ENCODE data around the gene AZI2. TPM values are rescaled to one million over a fixed set of nuclear protein-coding genes. Genes with fewer than 3 reads are reported as not detected.

Gene AZI2
- total and polyA plus RNA-seq, 9 of the 15 experiments (the other 6 are each of a cell fraction or from before 2014, with no cell fraction given), result 28.5 to 96.3 (median 70.2) TPM

- TF ChIP-seq ARID4B (CRISPR knock-in tag; IDR thresholded peaks at IDR 0.05) (peak; percentile 79), ZNF518B (CRISPR knock-in tag; IDR thresholded peaks at IDR 0.05) (no peak), ZKSCAN8 (CRISPR knock-in tag; IDR thresholded peaks at IDR 0.05) (no peak), SFPQ (IDR thresholded peaks at IDR 0.05; ENCODE audit: low read depth, low read length) (no peak), NCOA1 (IDR thresholded peaks at IDR 0.05; ENCODE audit: low read depth) (peak; percentile 69), ZNF197 (CRISPR knock-in tag; IDR thresholded peaks at IDR 0.05; ENCODE audit: low read depth) (no peak), TAL1 (IDR thresholded peaks at IDR 0.05) (no peak), MAX (CRISPR knock-in tag; IDR thresholded peaks at IDR 0.05) (peak; percentile 71), CREBBP (IDR thresholded peaks at IDR 0.05; ENCODE audit: low read depth, low read length) (no peak), TAF1 (IDR thresholded peaks at IDR 0.05; ENCODE audit: control insufficient read depth, extremely low read depth, insufficient read depth, low read length, severe bottlenecking) (peak; percentile 79), RBM22 (IDR thresholded peaks at IDR 0.05; ENCODE audit: low read depth, low read length, poor library complexity, severe bottlenecking) (peak; percentile 73), SAFB2 (IDR thresholded peaks at IDR 0.05; ENCODE audit: borderline replicate concordance, low read depth, low read length, severe bottlenecking) (no peak)
Measured at GRCh38 chr3:28348629-28349468, at the start of gene AZI2, which contains the start of gene ZCWPW2 (continued).

Measured in K562 (cell line).